Activated gamma-delta T cell (primary cell): ENCODE data around the gene BAG3.
"Not testable (repeated sequence)": the region's sequence is repeated elsewhere in the genome, so short reads cannot be mapped to it uniquely, and the experiment has no call there.

Experiments used
- DNase-seq: peaks from one replicate; lab custom pipeline; 2025; lab: John Stamatoyannopoulos, UW
- total RNA-seq, 2 donors: gene quantifications; one replicate each; lab custom pipeline; 2026; lab: John Stamatoyannopoulos, UW

BAG3 gene
- 6.8 to 10.0 reads per million in 2 donors for total RNA-seq

GRCh38 chr10:119650692-119651513 lies at the start of gene BAG3:
BAG3 (plus strand) TSS chr10:119651380; CDS start chr10:119651676, 296 bp downstream.
- peak; percentile 58 for DNase-seq

- DNase-seq = no peak
Observed at GRCh38 chr10:119602241-119603095, 48.7 kb upstream of the BAG3 start.

GRCh38 chr10:119604468-119604867 lies 46.7 kb upstream of the BAG3 start:
- no peak for DNase-seq

GRCh38 chr10:119608316-119609155 lies 42.6 kb upstream of the BAG3 start:
- DNase-seq = no peak

- DNase-seq = no peak
Observed at GRCh38 chr10:119609516-119609915, 41.7 kb upstream of the BAG3 start.

GRCh38 chr10:119611433-119611832 lies 39.7 kb upstream of the BAG3 start:
- DNase-seq = no peak

- DNase-seq = no peak
Observed at GRCh38 chr10:119613741-119614140, 37.4 kb upstream of the BAG3 start.

GRCh38 chr10:119614686-119615085 lies 36.5 kb upstream of the BAG3 start:
- no peak for DNase-seq

- DNase-seq = no peak
Observed at GRCh38 chr10:119616882-119617570, 34.2 kb upstream of the BAG3 start.

GRCh38 chr10:119619215-119619614 lies 32.0 kb upstream of the BAG3 start:
- no peak for DNase-seq

- not testable (repeated sequence) for DNase-seq
Observed at GRCh38 chr10:119619811-119620210, 31.4 kb upstream of the BAG3 start.

GRCh38 chr10:119620241-119621077 lies 30.7 kb upstream of the BAG3 start:
- DNase-seq = no peak

GRCh38 chr10:119621078-119621384 lies 30.1 kb upstream of the BAG3 start:
- no peak for DNase-seq

GRCh38 chr10:119625570-119626280 lies 25.5 kb upstream of the BAG3 start:
- no peak for DNase-seq

GRCh38 chr10:119630300-119630699 lies 20.9 kb upstream of the BAG3 start:
- no peak for DNase-seq

- no peak for DNase-seq
Observed at GRCh38 chr10:119633538-119634218, 17.5 kb upstream of the BAG3 start.

GRCh38 chr10:119634219-119634544 lies 17.0 kb upstream of the BAG3 start:
- no peak for DNase-seq

GRCh38 chr10:119637631-119638030 lies 13.5 kb upstream of the BAG3 start:
- no peak for DNase-seq

- DNase-seq = no peak
Observed at GRCh38 chr10:119638982-119639381, 12.2 kb upstream of the BAG3 start.
